ENCODE measurements around the gene EPHB1.

DNA sequence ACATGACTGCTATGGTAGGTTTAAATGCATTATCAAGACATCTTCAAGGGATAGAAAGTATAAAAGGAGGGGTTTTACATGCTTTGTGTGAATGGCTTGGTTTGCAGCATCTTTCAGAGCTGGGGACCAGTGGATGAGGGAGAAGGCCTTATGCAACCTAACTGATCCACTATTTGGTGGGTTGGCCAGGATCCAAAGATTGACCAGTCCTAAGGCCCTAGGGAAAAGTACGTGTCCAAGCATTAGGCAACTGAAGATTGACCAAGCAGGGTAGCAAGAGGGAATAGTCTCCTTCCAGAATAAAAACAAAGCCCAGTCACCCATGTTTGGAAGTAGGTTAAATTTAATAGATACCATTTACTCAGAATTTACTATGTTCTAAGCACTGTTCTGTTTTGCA is 509.3 kb downstream of the EPHB1 start:
- TF ChIP-seq, protein P1, sequence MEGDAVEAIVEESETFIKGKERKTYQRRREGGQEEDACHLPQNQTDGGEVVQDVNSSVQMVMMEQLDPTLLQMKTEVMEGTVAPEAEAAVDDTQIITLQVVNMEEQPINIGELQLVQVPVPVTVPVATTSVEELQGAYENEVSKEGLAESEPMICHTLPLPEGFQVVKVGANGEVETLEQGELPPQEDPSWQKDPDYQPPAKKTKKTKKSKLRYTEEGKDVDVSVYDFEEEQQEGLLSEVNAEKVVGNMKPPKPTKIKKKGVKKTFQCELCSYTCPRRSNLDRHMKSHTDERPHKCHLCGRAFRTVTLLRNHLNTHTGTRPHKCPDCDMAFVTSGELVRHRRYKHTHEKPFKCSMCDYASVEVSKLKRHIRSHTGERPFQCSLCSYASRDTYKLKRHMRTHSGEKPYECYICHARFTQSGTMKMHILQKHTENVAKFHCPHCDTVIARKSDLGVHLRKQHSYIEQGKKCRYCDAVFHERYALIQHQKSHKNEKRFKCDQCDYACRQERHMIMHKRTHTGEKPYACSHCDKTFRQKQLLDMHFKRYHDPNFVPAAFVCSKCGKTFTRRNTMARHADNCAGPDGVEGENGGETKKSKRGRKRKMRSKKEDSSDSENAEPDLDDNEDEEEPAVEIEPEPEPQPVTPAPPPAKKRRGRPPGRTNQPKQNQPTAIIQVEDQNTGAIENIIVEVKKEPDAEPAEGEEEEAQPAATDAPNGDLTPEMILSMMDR (IDR thresholded peaks at IDR 0.05): no peak
- TF ChIP-seq POLR2A (IDR thresholded peaks at IDR 0.05) (no peak), EP300 (IDR thresholded peaks at IDR 0.05) (no peak)
